MCF 10A (cell line): ENCODE measurements around the gene ZDHHC23. TPM values are rescaled to one million over a fixed set of nuclear protein-coding genes. Genes with fewer than 3 reads are reported as not detected.

Source experiments
- BruUV-seq: library from RNA; stranded (reverse); fragments of 400-500 nt; replicated peaks from 2 replicates; lab custom pipeline; 2021; lab: Mats Ljungman, UMichigan
- CTCF ChIA-PET: fragments of 300-600 bp; sonication (Branson Sonifier 250); formaldehyde crosslinking; extraction: SDS; loops from one replicate; lab custom pipeline; 2021; ENCODE audit warnings: antibody characterized with exemption, inconsistent platforms; lab: Yijun Ruan, JAX
- POLR2A ChIA-PET: fragments of 300-600, 350-650 bp; sonication (Branson Sonifier 250); formaldehyde crosslinking; extraction: SDS; loops from one replicate; lab custom pipeline; 2020; ENCODE audit warnings: antibody characterized with exemption, inconsistent platforms; lab: Yijun Ruan, JAX
- DNase-seq: peaks from one replicate; pipeline ENCODE4 v3.0.0-alpha.2; 2018; ENCODE audit not compliant: unreplicated experiment
- H3K27ac Mint-ChIP-seq: one replicate; pipeline ENCODE4 v1.8.0; 2022; ENCODE audit warnings: mild to moderate bottlenecking, low read depth, mixed read lengths; ENCODE audit not compliant: unreplicated experiment
- H3K27me3 Mint-ChIP-seq: one replicate; pipeline ENCODE4 v1.8.0; 2022; ENCODE audit warnings: mixed read lengths; ENCODE audit not compliant: insufficient read depth, unreplicated experiment
- H3K36me3 Mint-ChIP-seq: one replicate; pipeline ENCODE4 v1.8.0; 2022; ENCODE audit warnings: mild to moderate bottlenecking, moderate library complexity, mixed read lengths; ENCODE audit not compliant: insufficient read depth, unreplicated experiment
- H3K4me1 Mint-ChIP-seq: one replicate; pipeline ENCODE4 v1.8.0; 2022; ENCODE audit warnings: mixed read lengths; ENCODE audit not compliant: insufficient read depth, unreplicated experiment
- H3K4me3 Mint-ChIP-seq: one replicate; pipeline ENCODE4 v1.8.0; 2022; ENCODE audit warnings: mild to moderate bottlenecking, moderate library complexity, mixed read lengths; ENCODE audit not compliant: unreplicated experiment
- H3K9me3 Mint-ChIP-seq: one replicate; pipeline ENCODE4 v1.8.0; 2022; ENCODE audit warnings: mixed read lengths; ENCODE audit not compliant: unreplicated experiment
- CTCF ChIP-seq: fragments of 200-600 bp; IDR thresholded peaks from one replicate; pipeline ENCODE4 v1.8.0; 2022; ENCODE audit warnings: antibody characterized with exemption, mild to moderate bottlenecking; ENCODE audit not compliant: unreplicated experiment
- intact Hi-C: fragments of 100-400 bp; cut with micrococcal nuclease; formaldehyde crosslinking; loops from 2 replicates; pipeline ENCODE4 v1.14.1; 2022
- total RNA-seq: library from RNA; stranded (reverse); gene quantifications from 2 replicates; pipeline ENCODE4 v1.2.3, GENCODE V29; 2022

The ZDHHC23 gene
- total RNA-seq, 1 experiment from 2014 or later: 7.4 TPM

GRCh38 chr3:113983544-113983943, 35.7 kb downstream of the ZDHHC23 start:
- no peaks in the 10 kb centered on the region for H3K27me3 Mint-ChIP-seq

GRCh38 chr3:113985541-113985940, 37.7 kb downstream of the ZDHHC23 start:
- H3K4me1 Mint-ChIP-seq: no peaks in the 10 kb centered on the region
- intact Hi-C loops: no loop called here
- no peaks in the 10 kb centered on the region for H3K9me3 Mint-ChIP-seq
- no peak for TF ChIP-seq CTCF
- H3K4me3 Mint-ChIP-seq: no peak overlapping the region
- POLR2A ChIA-PET: no interaction called here
- H3K27ac Mint-ChIP-seq: no peak overlapping the region
- CTCF ChIA-PET: no interaction called here
- H3K27me3 Mint-ChIP-seq: no peaks in the 10 kb centered on the region
- no peak for DNase-seq
- H3K36me3 Mint-ChIP-seq: peaks cover 9% of the 10 kb centered on the region
- no TSS peak for BruUV-seq

More at GRCh38 chr3:113983544-113983943, 35.7 kb downstream of the ZDHHC23 start:
- H3K4me1 Mint-ChIP-seq: no peaks in the 10 kb centered on the region
- H3K4me3 Mint-ChIP-seq: no peak overlapping the region
- BruUV-seq: no TSS peak
- H3K27ac Mint-ChIP-seq: no peak overlapping the region
- no peak for TF ChIP-seq CTCF
- DNase-seq: no peak
- no peaks in the 10 kb centered on the region for H3K9me3 Mint-ChIP-seq
- intact Hi-C loops: no loop called here
- ChIA-PET CTCF (interaction anchor here (1.6 kb wide), 1 partner anchor 14 kb away, joined by 4 read pairs; no protein-coding TSS in a partner anchor), POLR2A (no interaction called here)
- peaks cover 19% of the 10 kb centered on the region for H3K36me3 Mint-ChIP-seq

- Mint-ChIP-seq H3K36me3 (peaks cover 23% of the 10 kb centered on the region), H3K9me3 (no peaks in the 10 kb centered on the region), H3K27ac (no peak overlapping the region), H3K4me3 (no peak overlapping the region), H3K4me1 (no peaks in the 10 kb centered on the region), H3K27me3 (no peaks in the 10 kb centered on the region)
- CTCF ChIA-PET: interaction anchor here (1.2 kb wide), 1 partner anchor 32 kb away, joined by 3 read pairs; no protein-coding TSS in a partner anchor
- POLR2A ChIA-PET: no interaction called here
- no peak for TF ChIP-seq CTCF
- no peak for DNase-seq
- no TSS peak for BruUV-seq
- intact Hi-C loops: no loop called here
These were observed 57.7 kb downstream of the ZDHHC23 start for GRCh38 chr3:114005481-114005880.

- H3K27ac Mint-ChIP-seq: no peak overlapping the region
- no peaks in the 10 kb centered on the region for H3K4me1 Mint-ChIP-seq
- BruUV-seq: no TSS peak
- no peaks in the 10 kb centered on the region for H3K9me3 Mint-ChIP-seq
- ChIA-PET POLR2A (no interaction called here), CTCF (interaction anchor here (0.7 kb wide), 1 partner anchor 194 kb away, joined by 3 read pairs; no protein-coding TSS in a partner anchor)
- H3K27me3 Mint-ChIP-seq: no peaks in the 10 kb centered on the region
- intact Hi-C loops: no loop called here
- no peak for DNase-seq
- no peak overlapping the region for H3K4me3 Mint-ChIP-seq
- peaks cover 1% of the 10 kb centered on the region for H3K36me3 Mint-ChIP-seq
- no peak for TF ChIP-seq CTCF
These were observed 63.4 kb downstream of the ZDHHC23 start for GRCh38 chr3:114011059-114011797.

Other genes with a start within 250 kb of the ZDHHC23 start
- gene NAA50, start 201.8 kb upstream of the ZDHHC23 start, total RNA-seq: 219 and 238 TPM in 2 replicates
- gene ATP6V1A, start 201.0 kb upstream of the ZDHHC23 start, total RNA-seq: 51.6 and 53.4 TPM in 2 replicates
- gene GRAMD1C, start 109.2 kb upstream of the ZDHHC23 start, total RNA-seq: 0.64 and 0.79 TPM in 2 replicates
- gene CCDC191, start 108.5 kb downstream of the ZDHHC23 start, total RNA-seq: 3.8 and 5.2 TPM in 2 replicates
- gene QTRT2, start 108.7 kb downstream of the ZDHHC23 start, total RNA-seq: 39.2 and 43.6 TPM in 2 replicates
- gene DRD3, start 231.0 kb downstream of the ZDHHC23 start, total RNA-seq: not detected in 2 replicates